Loucy (cell line): ENCODE data around the gene ABCA7.

Experiments used
- H2AFZ ChIP-seq: fragments of 200-600 bp; sonication (generic); 2 replicates; pipeline ENCODE4 v1.6.0; 2016; ENCODE audit warnings: antibody characterized with exemption, mild to moderate bottlenecking, low read length, moderate library complexity
- H3F3A ChIP-seq: fragments of 200-600 bp; 2 replicates; pipeline ENCODE4 v1.6.0; 2016; ENCODE audit warnings: antibody characterized with exemption, low read depth, mild to moderate bottlenecking
- H3K27me3 ChIP-seq: fragments of 200-600 bp; sonication (generic); 2 replicates; pipeline ENCODE4 v1.6.1; 2014; ENCODE audit warnings: low read length, mild to moderate bottlenecking; ENCODE audit not compliant: insufficient read depth, poor library complexity, severe bottlenecking
- H3K36me3 ChIP-seq: fragments of 200-600 bp; sonication (generic); 2 replicates; pipeline ENCODE4 v1.6.1; 2016; ENCODE audit warnings: low read length; ENCODE audit not compliant: insufficient read depth
- H3K4me1 ChIP-seq: fragments of 200-600 bp; sonication (generic); 2 replicates; pipeline ENCODE4 v1.5.1; 2014; ENCODE audit warnings: low read length, mild to moderate bottlenecking; ENCODE audit not compliant: insufficient read depth, poor library complexity, severe bottlenecking
- H3K4me2 ChIP-seq: fragments of 200-600 bp; sonication (generic); 2 replicates; pipeline ENCODE4 v1.6.0; 2014; ENCODE audit warnings: antibody characterized with exemption, low read length, low read depth, mild to moderate bottlenecking; ENCODE audit not compliant: poor library complexity, severe bottlenecking
- H3K4me3 ChIP-seq: fragments of 200-600 bp; sonication (generic); 2 replicates; pipeline ENCODE4 v1.5.1; 2014; ENCODE audit warnings: low read length, mild to moderate bottlenecking, mixed read lengths; ENCODE audit not compliant: poor library complexity, severe bottlenecking
- H3K79me2 ChIP-seq: fragments of 200-600 bp; sonication (generic); 2 replicates; pipeline ENCODE4 v1.6.1; 2014; ENCODE audit warnings: low read length; ENCODE audit not compliant: insufficient read depth
- H3K9ac ChIP-seq: fragments of 200-600 bp; sonication (generic); 2 replicates; pipeline ENCODE4 v1.6.0; 2014; ENCODE audit warnings: mild to moderate bottlenecking, low read depth, low read length, moderate library complexity; ENCODE audit not compliant: poor library complexity, severe bottlenecking
- H3K9me2 ChIP-seq: fragments of 200-600 bp; sonication (generic); replicated peaks from 2 replicates; pipeline ENCODE4 v1.6.1; 2016; ENCODE audit warnings: low read depth, low read length, mixed read lengths
- H3K9me3 ChIP-seq: fragments of 200-600 bp; sonication (generic); 2 replicates; pipeline ENCODE4 v1.6.1; 2014; ENCODE audit warnings: mild to moderate bottlenecking, antibody characterized with exemption, low read length, low read depth; ENCODE audit not compliant: insufficient read depth
- H4K20me1 ChIP-seq: fragments of 200-600 bp; sonication (generic); 2 replicates; pipeline ENCODE4 v1.6.0; 2014; ENCODE audit warnings: antibody characterized with exemption, low read length, mild to moderate bottlenecking; ENCODE audit not compliant: insufficient read depth, poor library complexity, severe bottlenecking
- CTCF ChIP-seq: fragments of 200-600 bp; sonication (generic); conservative IDR thresholded peaks from 2 replicates; pipeline ENCODE4 v1.5.1; 2014; ENCODE audit warnings: mild to moderate bottlenecking, antibody characterized with exemption, low read length
- EZH2phosphoT487 ChIP-seq: fragments of 200-600 bp; IDR thresholded peaks from 2 replicates; pipeline ENCODE4 v1.6.1; 2018; ENCODE audit warnings: antibody characterized with exemption, mild to moderate bottlenecking, moderate library complexity, borderline replicate concordance

ABCA7 gene

GRCh38 chr19:1004204-1004802 lies 35.6 kb upstream of the ABCA7 start:
- H3K4me3 ChIP-seq, result no peak overlapping the region
- no peaks in the 10 kb centered on the region for H3K9me3 ChIP-seq
- H3K9ac ChIP-seq, result no peak overlapping the region
- H3F3A ChIP-seq, result no peaks in the 10 kb centered on the region; the same call in 1 of the 2 replicates
- no peaks in the 10 kb centered on the region for H3K9me2 ChIP-seq
- H2AFZ ChIP-seq, result no peak overlapping the region
- H3K27me3 ChIP-seq, result no peaks in the 10 kb centered on the region
- H3K4me2 ChIP-seq, result no peak overlapping the region
- no peaks in the 10 kb centered on the region for H3K36me3 ChIP-seq
- H4K20me1 ChIP-seq, result no peaks in the 10 kb centered on the region
- H3K4me1 ChIP-seq, result no peaks in the 10 kb centered on the region
- no peaks in the 10 kb centered on the region for H3K79me2 ChIP-seq
- TF ChIP-seq CTCF (no peak), EZH2phosphoT487 (no peak)

- Histone ChIP-seq H3K9me3 (no peaks in the 10 kb centered on the region), H3F3A (no peaks in the 10 kb centered on the region), H4K20me1 (no peaks in the 10 kb centered on the region), H3K36me3 (peaks cover 2% of the 10 kb centered on the region; the same call in 1 of the 2 replicates), H3K9me2 (no peaks in the 10 kb centered on the region), H3K4me1 (no peaks in the 10 kb centered on the region), H3K9ac (no peak overlapping the region), H2AFZ (no peak overlapping the region), H3K79me2 (no peaks in the 10 kb centered on the region), H3K27me3 (no peaks in the 10 kb centered on the region), H3K4me2 (no peak overlapping the region), H3K4me3 (no peak overlapping the region)
- no peak for TF ChIP-seq CTCF
- no peak for TF ChIP-seq EZH2phosphoT487
Observed at GRCh38 chr19:1004803-1005664, 34.9 kb upstream of the ABCA7 start.

- no peaks in the 10 kb centered on the region for H3K4me1 ChIP-seq
- no peak overlapping the region for H2AFZ ChIP-seq
- H3K4me3 ChIP-seq, result no peak overlapping the region
- peaks cover under 1% of the 10 kb centered on the region for H4K20me1 ChIP-seq
- TF ChIP-seq EZH2phosphoT487, result no peak
- no peak for TF ChIP-seq CTCF
- no peaks in the 10 kb centered on the region for H3K79me2 ChIP-seq
- no peaks in the 10 kb centered on the region for H3K27me3 ChIP-seq
- no peaks in the 10 kb centered on the region for H3F3A ChIP-seq
- H3K9me3 ChIP-seq, result no peaks in the 10 kb centered on the region
- H3K36me3 ChIP-seq, result peaks cover 12% of the 10 kb centered on the region; the same call in 1 of the 2 replicates
- no peaks in the 10 kb centered on the region for H3K9me2 ChIP-seq
- no peak overlapping the region for H3K9ac ChIP-seq
- no peak overlapping the region for H3K4me2 ChIP-seq
Observed at GRCh38 chr19:1006711-1007398, 33.1 kb upstream of the ABCA7 start.
